ENCODE data around the gene FOXA2.

The FOXA2 gene

DNA sequence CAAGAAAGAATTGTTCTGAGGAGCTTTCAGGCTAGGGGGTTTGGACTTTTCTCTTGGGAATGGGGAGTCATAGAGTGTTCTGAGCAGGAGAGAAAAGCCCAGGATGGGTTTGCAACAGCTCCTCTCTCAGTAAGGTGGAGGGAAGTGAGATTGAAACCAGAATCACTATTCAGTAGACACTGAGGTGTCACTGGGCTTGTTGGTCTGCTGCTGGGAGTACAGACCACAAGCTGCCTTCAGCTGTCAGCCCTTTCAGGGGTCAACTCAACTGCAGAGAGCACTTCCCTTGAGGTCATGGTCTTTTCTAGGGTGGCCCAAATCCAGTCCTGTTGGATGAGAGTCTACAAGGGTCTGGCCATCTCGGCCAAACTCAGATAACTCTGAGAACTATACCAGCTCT is 12.9 kb upstream of the FOXA2 start:
- DNase-seq, result no peak
- Histone ChIP-seq H3K4me3 (ENCODE audit: low read depth, low read length) (no peak overlapping the region), H4K8ac (ENCODE audit: low read depth, low read length) (no peak overlapping the region), H4K91ac (ENCODE audit: low read depth, low read length) (no peak overlapping the region), H3K9me3 (ENCODE audit: insufficient read depth, low read depth, low read length) (peaks cover 2% of the 10 kb centered on the region), H3K36me3 (ENCODE audit: control insufficient read depth in 1 of 2, insufficient read depth in 2 of 2, low read length in 2 of 2) (no peaks in the 10 kb centered on the region), H3K4ac (ENCODE audit: low read depth, low read length) (no peak overlapping the region), H3K14ac (ENCODE audit: low read length) (no peak overlapping the region), H3K79me1 (ENCODE audit: low read length) (no peaks in the 10 kb centered on the region), H3K9ac (ENCODE audit: low read length) (no peak overlapping the region), H3K27me3 (ENCODE audit: insufficient read depth, low read length) (no peaks in the 10 kb centered on the region), H2BK12ac (ENCODE audit: low read length) (no peak overlapping the region), H3K79me2 (ENCODE audit: control insufficient read depth, insufficient read depth, low read length, poor library complexity) (no peaks in the 10 kb centered on the region), H3K27ac (ENCODE audit: low read depth, low read length) (no peak overlapping the region), H2BK120ac (ENCODE audit: insufficient read depth, low read length, poor library complexity) (no peak overlapping the region), H3K23ac (ENCODE audit: low read length) (no peak overlapping the region), H4K12ac (ENCODE audit: low read depth, low read length) (no peak overlapping the region), H2AK5ac (ENCODE audit: low read length) (no peak overlapping the region), H2BK5ac (ENCODE audit: low read depth, low read length, poor library complexity) (no peak overlapping the region), H2AFZ (ENCODE audit: insufficient read depth, low read length, poor library complexity) (no peak overlapping the region), H3K4me2 (ENCODE audit: low read length) (no peak overlapping the region), H3K18ac (ENCODE audit: low read length) (no peak overlapping the region), H3K4me1 (ENCODE audit: control insufficient read depth in 1 of 2, insufficient read depth in 2 of 2, low read length in 2 of 2) (no peaks in the 10 kb centered on the region)
- whole genome bisulfite sequencing (ENCODE audit: extremely low coverage, insufficient coverage, insufficient read length), result no CpG with 5 or more reads among the region's 1 CpG

DNA sequence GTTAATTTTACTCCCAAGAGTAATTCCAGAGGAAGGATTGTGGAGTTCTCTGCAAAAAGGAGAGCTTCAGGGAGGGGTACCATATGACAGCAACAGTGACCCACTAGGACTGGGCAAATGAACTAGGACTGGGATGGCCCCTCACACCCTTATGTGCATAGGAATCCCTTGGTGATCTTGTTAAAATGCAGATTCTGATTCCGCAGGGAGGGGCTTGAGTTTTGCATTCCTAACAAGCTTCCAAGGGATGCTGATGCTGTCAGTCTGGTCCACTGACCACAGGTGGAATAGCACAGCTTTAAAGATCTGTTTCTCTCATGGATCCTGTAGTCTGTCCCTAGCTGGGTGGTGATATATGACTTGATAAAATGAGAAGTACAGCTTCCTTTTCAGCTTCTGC is 6.3 kb upstream of the FOXA2 start:
- H3K36me3 ChIP-seq (ENCODE audit: control insufficient read depth in 1 of 2, insufficient read depth in 2 of 2, low read length in 2 of 2), result no peaks in the 10 kb centered on the region
- no peaks in the 10 kb centered on the region for H3K79me2 ChIP-seq (ENCODE audit: control insufficient read depth, insufficient read depth, low read length, poor library complexity)
- no peak overlapping the region for H3K27ac ChIP-seq (ENCODE audit: low read depth, low read length)
- no peak overlapping the region for H4K12ac ChIP-seq (ENCODE audit: low read depth, low read length)
- H3K79me1 ChIP-seq (ENCODE audit: low read length), result no peaks in the 10 kb centered on the region
- no peak overlapping the region for H4K8ac ChIP-seq (ENCODE audit: low read depth, low read length)
- H2BK12ac ChIP-seq (ENCODE audit: low read length), result no peak overlapping the region
- peaks cover 0 to 3% of the 10 kb centered on the region in 2 experiments for H3K4me1 ChIP-seq (ENCODE audit: control insufficient read depth in 1 of 2, insufficient read depth in 2 of 2, low read length in 2 of 2)
- peaks cover 32% of the 10 kb centered on the region for H3K27me3 ChIP-seq (ENCODE audit: insufficient read depth, low read length)
- no peak overlapping the region for H2BK5ac ChIP-seq (ENCODE audit: low read depth, low read length, poor library complexity)
- no CpG with 5 or more reads among the region's 1 CpG for WGBS (ENCODE audit: extremely low coverage, insufficient coverage, insufficient read length)
- H2AK5ac ChIP-seq (ENCODE audit: low read length), result no peak overlapping the region
- no peak overlapping the region for H3K4ac ChIP-seq (ENCODE audit: low read depth, low read length)
- H2AFZ ChIP-seq (ENCODE audit: insufficient read depth, low read length, poor library complexity), result no peak overlapping the region
- H3K9me3 ChIP-seq (ENCODE audit: insufficient read depth, low read depth, low read length), result peaks cover 8% of the 10 kb centered on the region
- no peak overlapping the region for H3K18ac ChIP-seq (ENCODE audit: low read length)
- no peak overlapping the region for H3K14ac ChIP-seq (ENCODE audit: low read length)
- no peak overlapping the region for H3K9ac ChIP-seq (ENCODE audit: low read length)
- H3K4me2 ChIP-seq (ENCODE audit: low read length), result no peak overlapping the region
- no peak overlapping the region for H3K4me3 ChIP-seq (ENCODE audit: low read depth, low read length)
- no peak overlapping the region for H2BK120ac ChIP-seq (ENCODE audit: insufficient read depth, low read length, poor library complexity)
- H4K91ac ChIP-seq (ENCODE audit: low read depth, low read length), result no peak overlapping the region
- no peak overlapping the region for H3K23ac ChIP-seq (ENCODE audit: low read length)
- DNase-seq, result no peak

DNA sequence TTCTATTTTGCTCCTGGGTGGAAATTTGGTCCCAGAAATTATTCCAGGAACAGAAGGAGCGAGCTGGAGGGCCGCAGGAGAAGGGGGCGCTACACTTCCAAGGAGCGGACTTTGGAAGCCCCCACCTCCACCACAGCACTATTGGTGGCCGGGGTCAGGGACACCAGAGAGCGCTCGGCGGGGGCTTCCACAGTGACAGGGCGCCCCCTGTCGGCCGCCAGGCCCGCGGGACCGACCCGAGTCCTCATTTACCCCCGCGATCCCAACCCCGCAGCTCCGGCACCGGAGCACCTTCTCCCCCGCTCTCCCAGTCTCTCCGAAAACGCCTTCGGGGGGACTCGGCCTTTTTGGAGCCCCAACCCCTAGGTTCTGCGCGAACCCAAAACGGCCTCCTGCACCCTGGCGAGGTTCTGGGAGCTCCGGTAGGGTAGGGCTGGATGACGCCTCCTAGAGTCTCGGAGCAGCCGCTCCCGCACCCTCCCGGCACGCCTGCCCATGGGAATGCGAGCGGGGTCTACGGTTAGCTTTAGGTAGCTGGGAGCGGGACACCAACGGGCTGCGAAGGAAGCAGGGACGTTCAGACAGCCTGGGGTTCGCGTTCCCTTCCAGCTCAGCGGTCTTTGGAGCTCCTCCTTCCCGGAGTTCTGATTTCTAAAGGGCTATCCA is 2.4 kb upstream of the FOXA2 start:
- Histone ChIP-seq H3K23ac (ENCODE audit: low read length) (no peak overlapping the region), H2BK120ac (ENCODE audit: insufficient read depth, low read length, poor library complexity) (no peak overlapping the region), H2BK5ac (ENCODE audit: low read depth, low read length, poor library complexity) (no peak overlapping the region), H3K79me1 (ENCODE audit: low read length) (no peaks in the 10 kb centered on the region), H3K14ac (ENCODE audit: low read length) (no peak overlapping the region), H3K27ac (ENCODE audit: low read depth, low read length) (no peak overlapping the region), H3K4me3 (ENCODE audit: low read depth, low read length) (no peak overlapping the region), H3K9ac (ENCODE audit: low read length) (no peak overlapping the region), H3K18ac (ENCODE audit: low read length) (no peak overlapping the region), H3K36me3 (ENCODE audit: control insufficient read depth in 1 of 2, insufficient read depth in 2 of 2, low read length in 2 of 2) (no peaks in the 10 kb centered on the region), H2BK12ac (ENCODE audit: low read length) (no peak overlapping the region), H3K79me2 (ENCODE audit: control insufficient read depth, insufficient read depth, low read length, poor library complexity) (no peaks in the 10 kb centered on the region), H2AFZ (ENCODE audit: insufficient read depth, low read length, poor library complexity) (no peak overlapping the region), H3K27me3 (ENCODE audit: insufficient read depth, low read length) (peaks cover 69% of the 10 kb centered on the region), H3K4ac (ENCODE audit: low read depth, low read length) (no peak overlapping the region), H4K12ac (ENCODE audit: low read depth, low read length) (no peak overlapping the region), H3K9me3 (ENCODE audit: insufficient read depth, low read depth, low read length) (peaks cover 14% of the 10 kb centered on the region), H3K4me1 (ENCODE audit: control insufficient read depth in 1 of 2, insufficient read depth in 2 of 2, low read length in 2 of 2) (peaks cover 0 to 3% of the 10 kb centered on the region in 2 experiments), H2AK5ac (ENCODE audit: low read length) (no peak overlapping the region), H3K4me2 (ENCODE audit: low read length) (peak overlapping the region; percentile 41), H4K91ac (ENCODE audit: low read depth, low read length) (no peak overlapping the region), H4K8ac (ENCODE audit: low read depth, low read length) (no peak overlapping the region)
- DNase-seq, result peak in 1 of 2 donors; percentile 17
- WGBS (ENCODE audit: extremely low coverage, insufficient coverage, insufficient read length), result no CpG with 5 or more reads among the region's 47 CpGs

DNA sequence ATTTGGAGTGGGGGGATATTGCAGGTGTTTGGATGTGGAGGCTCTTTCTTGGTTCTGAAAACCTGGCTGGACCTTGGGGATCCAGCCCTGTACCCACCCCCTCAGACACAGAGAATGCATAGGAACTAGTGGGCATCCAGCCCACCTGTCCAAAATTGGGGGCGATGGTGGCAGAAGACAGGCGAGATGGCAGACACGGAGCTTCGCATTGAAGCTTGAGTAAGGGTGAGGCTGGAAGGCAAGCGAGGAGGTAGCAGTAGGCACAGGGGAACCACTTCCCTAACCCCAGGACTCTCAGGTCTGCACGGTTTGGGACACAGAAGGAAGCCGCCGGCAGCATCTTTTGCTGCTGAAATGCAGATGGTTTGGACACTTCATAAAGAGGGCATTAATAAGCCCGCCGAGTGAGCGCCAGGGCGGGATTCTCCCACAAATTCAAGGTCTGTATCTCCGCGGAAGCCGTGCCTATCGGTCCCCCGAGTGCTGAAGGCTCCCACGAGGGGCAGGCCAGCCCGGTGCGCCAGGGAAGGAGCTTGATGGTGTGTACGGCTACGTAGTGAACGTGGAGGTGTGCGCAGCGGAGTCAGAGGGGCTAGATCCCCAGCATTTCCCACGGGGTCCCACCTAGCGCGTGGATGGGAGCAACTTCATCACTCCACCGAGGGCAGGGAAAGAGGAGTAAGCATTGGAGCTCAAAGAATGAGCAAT is 1.6 kb upstream of the FOXA2 start:
- DNase-seq, result no peak
- Histone ChIP-seq H3K4me3 (ENCODE audit: low read depth, low read length) (no peak overlapping the region), H3K79me2 (ENCODE audit: control insufficient read depth, insufficient read depth, low read length, poor library complexity) (no peaks in the 10 kb centered on the region), H3K4me2 (ENCODE audit: low read length) (no peak overlapping the region), H2AK5ac (ENCODE audit: low read length) (no peak overlapping the region), H3K18ac (ENCODE audit: low read length) (no peak overlapping the region), H3K14ac (ENCODE audit: low read length) (no peak overlapping the region), H3K36me3 (ENCODE audit: control insufficient read depth in 1 of 2, insufficient read depth in 2 of 2, low read length in 2 of 2) (no peaks in the 10 kb centered on the region), H2BK120ac (ENCODE audit: insufficient read depth, low read length, poor library complexity) (no peak overlapping the region), H3K9ac (ENCODE audit: low read length) (no peak overlapping the region), H3K9me3 (ENCODE audit: insufficient read depth, low read depth, low read length) (peaks cover 14% of the 10 kb centered on the region), H2BK12ac (ENCODE audit: low read length) (no peak overlapping the region), H3K4me1 (ENCODE audit: control insufficient read depth in 1 of 2, insufficient read depth in 2 of 2, low read length in 2 of 2) (peaks cover 0 to 3% of the 10 kb centered on the region in 2 experiments), H4K12ac (ENCODE audit: low read depth, low read length) (no peak overlapping the region), H3K27me3 (ENCODE audit: insufficient read depth, low read length) (peaks cover 76% of the 10 kb centered on the region), H4K8ac (ENCODE audit: low read depth, low read length) (no peak overlapping the region), H4K91ac (ENCODE audit: low read depth, low read length) (no peak overlapping the region), H3K23ac (ENCODE audit: low read length) (no peak overlapping the region), H2BK5ac (ENCODE audit: low read depth, low read length, poor library complexity) (no peak overlapping the region), H3K79me1 (ENCODE audit: low read length) (no peaks in the 10 kb centered on the region), H3K27ac (ENCODE audit: low read depth, low read length) (no peak overlapping the region), H2AFZ (ENCODE audit: insufficient read depth, low read length, poor library complexity) (no peak overlapping the region), H3K4ac (ENCODE audit: low read depth, low read length) (no peak overlapping the region)
- WGBS (ENCODE audit: extremely low coverage, insufficient coverage, insufficient read length), result no CpG with 5 or more reads among the region's 29 CpGs

All from trophoblast cell (in vitro differentiated cells and primary cell).